GOT3 (cell line): ENCODE results near the gene PRCD.
A peak's percentile ranks its signal among the peaks of the same experiment; 100 is the strongest.

ENCODE experiments used
- DNase-seq: peaks from one replicate; lab custom pipeline; 2025; ENCODE audit warnings: mixed read lengths; lab: John Stamatoyannopoulos, UW

The PRCD gene

GRCh38 chr17:76540381-76541300 lies 797 bp downstream of the PRCD start:
- peak; percentile 60 for DNase-seq

DNA sequence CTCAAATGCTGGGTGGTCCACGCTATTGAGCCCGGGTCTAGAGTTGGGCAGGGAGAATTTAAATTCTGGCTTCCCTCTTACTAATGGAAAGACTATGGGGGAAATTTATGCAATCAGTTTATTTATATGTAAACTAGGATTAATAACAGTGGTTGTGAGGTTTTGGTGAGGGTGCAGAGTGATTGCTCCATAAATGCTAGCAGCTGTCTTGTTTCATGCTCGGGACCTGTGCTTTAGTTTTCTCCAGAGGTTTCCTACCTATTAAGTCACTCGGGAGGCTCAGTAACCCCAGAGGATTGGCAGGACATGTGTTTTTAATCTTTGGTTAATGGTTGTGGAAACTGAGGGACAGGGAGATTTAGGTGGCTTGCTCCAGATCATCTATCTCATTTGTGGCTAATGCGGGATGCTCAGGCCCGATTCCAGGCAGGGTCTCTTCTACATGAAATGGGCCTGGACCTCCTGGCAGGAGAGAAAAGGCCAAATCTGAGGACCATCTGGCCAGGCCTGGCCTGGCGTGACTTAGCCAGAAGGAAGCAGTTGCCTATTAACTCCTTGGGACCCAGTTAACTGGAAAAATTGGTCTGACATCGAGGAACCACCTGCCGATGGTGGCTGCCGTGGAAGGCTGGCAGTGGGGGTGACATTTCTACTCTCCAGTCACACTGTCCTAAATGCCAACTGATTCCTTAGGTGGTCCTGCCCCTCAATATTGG lies 2.1 kb downstream of the PRCD start:
- DNase-seq: no peak

- no peak for DNase-seq
Observed at GRCh38 chr17:76542566-76542971, 2.7 kb downstream of the PRCD start.

DNA sequence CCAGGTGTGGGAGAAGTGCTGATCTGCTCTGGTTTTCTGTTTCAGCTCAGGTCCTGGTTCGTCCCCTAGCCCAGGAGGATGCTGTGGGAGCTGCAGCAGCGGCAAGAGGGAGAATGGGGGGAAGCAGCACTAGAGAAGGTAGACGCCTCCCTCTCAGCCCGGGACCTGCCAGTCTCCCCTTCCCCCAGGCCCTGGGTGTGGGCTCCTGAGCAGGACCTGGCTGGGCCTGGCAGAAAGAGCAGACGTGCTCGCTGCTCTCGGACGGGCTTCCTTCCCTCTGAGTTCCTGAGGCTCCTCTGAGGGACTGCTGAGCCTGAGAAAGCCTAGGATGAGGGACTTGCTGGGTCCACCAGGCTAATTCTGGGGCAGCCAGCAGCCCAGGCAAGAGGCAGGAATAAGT lies 3.1 kb downstream of the PRCD start:
- no peak for DNase-seq

DNA sequence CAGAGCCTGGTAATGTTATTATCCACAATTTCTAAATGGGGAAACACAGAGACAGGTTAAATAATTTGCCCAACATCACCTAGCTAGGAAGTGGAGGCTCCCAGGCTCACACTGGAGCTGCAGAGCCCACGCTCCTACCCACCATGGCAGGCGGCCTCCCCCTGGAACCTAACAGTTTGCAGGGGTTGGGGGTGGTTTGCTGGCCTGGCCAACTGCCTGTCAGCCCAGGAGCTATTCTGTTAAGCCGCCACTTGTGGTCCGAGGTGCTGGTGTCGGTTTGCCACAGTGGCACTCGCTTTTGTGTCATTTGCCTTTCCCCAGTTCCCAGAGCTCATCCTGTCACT lies 3.6 kb downstream of the PRCD start:
- no peak for DNase-seq

DNA sequence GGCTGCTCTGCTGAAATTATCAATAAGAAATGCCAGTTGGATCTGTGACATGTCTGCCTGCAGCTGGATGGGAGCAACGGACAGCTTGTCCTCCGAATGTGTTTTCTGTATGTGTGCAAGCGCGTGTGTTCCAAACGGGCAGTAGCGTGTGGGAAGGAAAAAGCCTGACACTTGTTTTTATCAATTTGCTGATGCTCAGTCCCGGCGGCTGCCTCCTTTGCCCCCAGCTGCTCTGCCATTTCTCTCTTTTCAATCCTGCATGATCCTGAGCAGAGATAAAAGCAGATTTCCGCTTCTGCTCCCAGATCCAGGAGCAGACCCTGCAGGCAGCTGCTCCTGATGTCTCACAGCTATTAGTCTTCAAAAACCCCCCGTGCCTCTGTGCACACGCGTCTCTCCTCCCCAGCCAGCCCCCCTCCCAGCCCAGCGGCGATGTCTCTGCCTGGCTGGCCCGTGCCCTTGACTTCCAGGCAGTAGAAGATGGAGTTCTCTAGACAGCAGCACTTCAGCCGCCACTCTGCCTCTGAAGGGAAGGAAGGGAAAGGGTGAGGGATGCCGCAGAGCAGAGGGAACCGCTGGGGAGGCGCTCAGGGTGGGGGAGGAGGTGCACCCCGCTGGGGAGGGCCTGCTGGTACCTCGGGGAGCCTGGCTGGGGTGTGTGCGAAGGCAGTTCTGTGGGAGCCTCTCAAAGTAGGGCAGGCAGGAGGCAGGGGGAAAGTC lies 4.1 kb downstream of the PRCD start:
- DNase-seq: no peak

GRCh38 chr17:76544546-76545365 lies 4.9 kb downstream of the PRCD start:
- DNase-seq: no peak

GRCh38 chr17:76545918-76546555 lies 6.2 kb downstream of the PRCD start:
- no peak for DNase-seq

- no peak for DNase-seq
Observed at GRCh38 chr17:76546556-76547182, 6.8 kb downstream of the PRCD start.

- no peak for DNase-seq
Observed at GRCh38 chr17:76547183-76547641, 7.4 kb downstream of the PRCD start.

- DNase-seq: no peak
Observed at GRCh38 chr17:76547642-76548202, 7.9 kb downstream of the PRCD start.

- DNase-seq: no peak
Observed at GRCh38 chr17:76548378-76549214, 8.8 kb downstream of the PRCD start.

- DNase-seq: no peak
Observed at GRCh38 chr17:76549215-76549518, 9.3 kb downstream of the PRCD start.

DNA sequence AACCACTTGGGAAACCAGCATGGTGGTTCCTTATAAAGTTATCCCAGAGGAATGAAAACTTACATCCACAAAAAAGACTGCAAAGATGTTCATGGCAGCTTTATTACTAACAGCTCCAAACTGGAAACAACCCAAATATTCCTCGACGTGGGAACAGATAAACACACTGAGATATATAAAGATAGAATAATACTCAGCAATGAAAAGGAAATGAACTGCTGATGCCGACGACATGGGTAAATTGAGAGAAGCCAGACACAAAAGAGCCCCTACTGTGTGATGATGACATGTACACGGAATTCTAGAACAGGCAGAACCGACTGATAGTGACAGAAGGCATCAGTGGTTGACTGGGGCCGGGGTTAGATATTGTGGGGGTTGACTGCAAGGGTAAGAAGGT lies 9.7 kb downstream of the PRCD start:
- no peak for DNase-seq

DNA sequence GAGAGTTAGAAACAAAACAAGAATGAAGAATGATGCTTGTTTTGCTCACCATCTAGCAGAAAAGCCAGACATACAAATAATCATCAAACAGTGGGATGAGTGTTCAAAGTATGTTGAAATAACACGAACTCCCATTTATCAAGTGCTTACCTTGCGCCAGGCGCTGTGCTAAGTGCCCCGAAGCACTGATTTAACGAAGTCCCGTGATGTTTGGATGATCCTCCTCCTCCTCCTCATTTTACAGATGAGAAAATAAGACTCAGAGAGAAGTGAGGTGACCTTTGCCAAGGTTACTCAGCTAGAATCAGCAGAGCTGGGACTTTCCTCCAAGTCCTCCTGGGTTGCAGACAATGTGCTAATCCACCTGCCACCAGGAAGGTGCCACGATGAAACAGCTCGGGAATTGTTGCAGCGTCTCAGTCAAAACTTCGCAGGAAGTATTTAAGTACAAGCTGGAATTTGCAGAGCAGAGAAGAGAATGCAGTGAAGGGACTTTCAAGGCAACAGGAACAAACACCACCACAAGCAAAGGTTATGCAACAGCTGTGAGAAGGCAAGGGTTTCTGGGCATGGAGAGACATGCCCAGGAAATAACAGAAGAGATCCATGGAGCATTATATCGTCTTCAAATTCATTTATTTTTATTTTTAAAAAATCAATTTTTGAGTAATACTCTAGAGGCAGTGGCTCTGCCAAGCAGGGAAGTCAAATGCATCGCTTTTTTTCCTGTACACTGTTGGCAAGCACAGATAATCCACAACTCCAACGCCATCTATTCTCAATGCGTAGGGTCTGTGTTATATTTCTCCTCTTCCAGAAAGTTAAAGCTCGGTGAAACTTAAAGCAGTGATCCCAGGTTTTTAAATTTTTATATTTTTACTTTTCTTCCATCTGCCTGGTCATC lies 11.1 kb downstream of the PRCD start:
- no peak for DNase-seq

DNA sequence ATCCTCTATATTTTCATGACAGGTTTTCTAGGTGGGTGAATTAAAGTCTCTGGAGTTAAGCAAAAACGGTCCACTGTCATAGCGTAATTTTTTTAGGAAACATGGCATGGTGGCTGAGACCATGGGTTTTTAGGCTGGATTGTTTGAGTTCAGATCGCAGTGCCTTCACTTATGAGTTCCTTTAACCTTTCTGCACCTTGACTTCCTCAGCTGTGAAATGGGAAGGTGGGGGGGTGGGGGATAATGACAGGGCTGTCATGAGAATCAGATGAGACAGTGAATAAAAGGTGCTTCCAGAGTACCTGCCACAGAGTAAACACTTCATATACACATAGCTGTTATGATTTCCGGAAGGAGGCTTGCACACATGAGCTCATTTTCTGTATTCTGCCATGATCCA lies 11.8 kb downstream of the PRCD start:
- no peak for DNase-seq

DNA sequence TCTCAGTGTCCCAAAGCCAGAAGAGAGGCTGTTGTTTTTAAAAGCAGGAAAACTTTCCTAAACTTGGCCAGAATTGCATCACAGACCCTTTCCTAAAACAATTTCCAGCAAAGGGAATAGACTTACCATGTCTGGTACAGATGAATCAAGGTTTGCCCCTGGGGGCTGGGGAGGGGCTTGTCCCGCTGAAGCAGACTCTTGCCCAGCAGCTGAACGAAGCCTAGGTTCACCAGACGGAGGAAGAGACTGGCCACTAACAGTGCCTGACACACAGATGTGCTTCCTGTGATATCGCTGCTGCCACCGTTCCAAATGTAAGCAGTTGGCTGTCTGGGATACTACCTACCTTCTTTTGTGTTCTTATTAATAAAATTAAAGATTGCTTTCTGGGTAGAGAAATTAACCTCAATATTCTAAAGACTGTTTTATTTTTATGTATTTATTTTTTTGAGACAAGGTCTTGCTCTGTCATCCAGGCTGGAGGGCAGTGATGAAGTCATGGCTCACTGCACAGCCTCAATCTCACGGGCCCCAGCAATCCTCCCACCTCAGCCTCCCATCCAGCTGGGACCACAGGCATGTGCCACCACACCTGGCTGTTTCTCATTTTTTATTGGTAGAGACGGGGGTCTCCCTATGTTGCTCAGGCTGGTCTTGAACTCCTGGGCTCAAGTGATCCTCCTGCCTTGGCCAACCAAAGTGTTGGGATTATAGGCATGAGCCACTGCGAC lies 13.5 kb downstream of the PRCD start:
- DNase-seq: no peak

DNA sequence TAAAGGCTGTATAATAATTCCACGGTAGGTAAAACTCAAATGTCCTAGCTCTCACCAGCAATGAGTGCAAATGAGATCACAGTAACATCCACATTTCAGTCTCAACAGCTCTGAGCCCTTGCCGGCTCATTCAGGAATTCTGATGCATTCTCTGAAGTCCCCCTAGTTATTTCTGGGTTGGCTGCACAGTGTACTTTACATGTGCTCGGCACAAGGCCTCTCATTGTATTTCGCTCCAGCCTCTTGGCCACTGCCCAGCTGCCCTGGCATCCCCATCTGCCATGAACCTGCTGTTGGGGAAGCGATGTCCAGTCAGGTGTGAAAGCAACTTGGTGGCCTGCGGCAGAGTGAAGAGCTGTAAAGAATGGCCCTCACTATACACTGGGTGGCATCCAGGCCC lies 14.3 kb downstream of the PRCD start:
- DNase-seq: no peak
